HEK293T (cell line): ENCODE data around the gene RNF150.
"Not testable (repeated sequence)": the region's sequence is repeated elsewhere in the genome, so short reads cannot be mapped to it uniquely, and the experiment has no call there.

Experiments used
- CTCF ChIA-PET: fragments of 350-600 bp; formaldehyde crosslinking; extraction: SDS; loops from one replicate; lab custom pipeline; 2021; ENCODE audit warnings: antibody characterized with exemption, inconsistent platforms; lab: Yijun Ruan, JAX
- POLR2A ChIA-PET: fragments of 350-600 bp; formaldehyde crosslinking; extraction: SDS; loops from one replicate; lab custom pipeline; 2020; ENCODE audit warnings: antibody characterized with exemption, inconsistent platforms; lab: Yijun Ruan, JAX
- DNase-seq: peaks from one replicate; pipeline ENCODE4 v3.0.0; 2012; ENCODE audit warnings: mixed read lengths; ENCODE audit errors: extremely low spot score
- ARNT ChIP-seq: fragments of 450-650 bp; IDR thresholded peaks from 2 replicates; pipeline ENCODE4 v1.6.1; 2017; ENCODE audit warnings: mild to moderate bottlenecking
- BHLHE40 ChIP-seq: fragments of 450-650 bp; IDR thresholded peaks from 2 replicates; pipeline ENCODE4 v1.6.1; 2016; ENCODE audit warnings: mild to moderate bottlenecking, moderate library complexity, borderline replicate concordance
- CTBP1 ChIP-seq: fragments of 450-650 bp; IDR thresholded peaks from 2 replicates; pipeline ENCODE4 v1.6.1; 2016; ENCODE audit warnings: borderline replicate concordance
- ELF4 ChIP-seq: fragments of 450-650 bp; IDR thresholded peaks from 2 replicates; pipeline ENCODE4 v1.6.1; 2017; ENCODE audit warnings: antibody characterized with exemption
- FOXA1 ChIP-seq: fragments of 450-650 bp; IDR thresholded peaks from 2 replicates; pipeline ENCODE4 v1.6.1; 2016; ENCODE audit warnings: mild to moderate bottlenecking
- FOXK2 ChIP-seq: fragments of 450-650 bp; IDR thresholded peaks from 2 replicates; pipeline ENCODE4 v1.6.1; 2016; ENCODE audit warnings: mild to moderate bottlenecking
- FOXM1 ChIP-seq: fragments of 450-650 bp; IDR thresholded peaks from 2 replicates; pipeline ENCODE4 v1.6.1; 2017; ENCODE audit warnings: mild to moderate bottlenecking, borderline replicate concordance
- HDGF ChIP-seq: fragments of 450-650 bp; IDR thresholded peaks from 2 replicates; pipeline ENCODE4 v1.6.1; 2017; ENCODE audit warnings: antibody characterized with exemption, borderline replicate concordance
- L3MBTL2 ChIP-seq: fragments of 450-650 bp; conservative IDR thresholded peaks from 2 replicates; pipeline ENCODE4 v1.6.1; 2016; ENCODE audit warnings: mild to moderate bottlenecking
- LEF1 ChIP-seq: fragments of 450-650 bp; IDR thresholded peaks from 2 replicates; pipeline ENCODE4 v1.6.1; 2017; ENCODE audit warnings: mild to moderate bottlenecking, borderline replicate concordance
- NFRKB ChIP-seq: fragments of 450-650 bp; IDR thresholded peaks from 2 replicates; pipeline ENCODE4 v1.6.1; 2016; ENCODE audit warnings: mild to moderate bottlenecking, moderate library complexity
- SP1 ChIP-seq: fragments of 450-650 bp; IDR thresholded peaks from 2 replicates; pipeline ENCODE4 v1.6.1; 2017
- SUZ12 ChIP-seq: fragments of 450-650 bp; IDR thresholded peaks from 2 replicates; pipeline ENCODE4 v1.6.1; 2016; ENCODE audit warnings: mild to moderate bottlenecking
- TARDBP ChIP-seq: fragments of 450-650 bp; IDR thresholded peaks from 2 replicates; pipeline ENCODE4 v1.6.1; 2016
- ZNF384 ChIP-seq: fragments of 450-650 bp; IDR thresholded peaks from 2 replicates; pipeline ENCODE4 v1.6.1; 2016
- TF ChIP-seq, protein P1 (sequence below): fragments of 450-650 bp; IDR thresholded peaks from 2 replicates; pipeline ENCODE4 v1.6.1; 2016

Gene RNF150

DNA sequence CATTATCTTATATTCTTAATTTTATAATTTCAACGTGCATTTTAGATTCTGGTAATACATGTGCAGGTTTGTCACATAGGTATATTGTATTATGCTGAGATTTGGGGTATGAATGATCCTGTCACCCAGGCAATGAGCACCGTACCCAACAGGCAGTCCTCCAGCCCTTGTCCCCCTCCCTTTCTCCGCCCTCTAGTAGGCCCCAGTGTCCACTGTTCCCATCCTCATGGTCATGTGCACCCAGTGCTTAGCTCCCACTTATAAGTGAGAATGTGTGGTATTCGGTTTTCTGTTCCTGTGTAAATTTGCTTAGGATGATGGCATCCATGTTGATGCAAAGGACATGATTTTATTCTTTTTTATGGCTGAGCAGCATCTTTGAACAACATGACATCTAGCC, 70.6 kb downstream of the RNF150 start:
- POLR2A ChIA-PET = no interaction called here
- CTCF ChIA-PET = interaction anchor here (0.6 kb wide), 1 partner anchor 881 kb away, joined by 3 read pairs; no protein-coding TSS in a partner anchor

GRCh38 chr4:141058591-141059512, 74.4 kb downstream of the RNF150 start:
- ChIA-PET CTCF (no interaction called here), POLR2A (no interaction called here)
- no peak for TF ChIP-seq BHLHE40
- TF ChIP-seq FOXA1 = no peak
- TF ChIP-seq SP1 = no peak
- no peak for TF ChIP-seq SUZ12
- TF ChIP-seq ARNT = no peak
- TF ChIP-seq ZNF384 = no peak
- TF ChIP-seq, protein P1, sequence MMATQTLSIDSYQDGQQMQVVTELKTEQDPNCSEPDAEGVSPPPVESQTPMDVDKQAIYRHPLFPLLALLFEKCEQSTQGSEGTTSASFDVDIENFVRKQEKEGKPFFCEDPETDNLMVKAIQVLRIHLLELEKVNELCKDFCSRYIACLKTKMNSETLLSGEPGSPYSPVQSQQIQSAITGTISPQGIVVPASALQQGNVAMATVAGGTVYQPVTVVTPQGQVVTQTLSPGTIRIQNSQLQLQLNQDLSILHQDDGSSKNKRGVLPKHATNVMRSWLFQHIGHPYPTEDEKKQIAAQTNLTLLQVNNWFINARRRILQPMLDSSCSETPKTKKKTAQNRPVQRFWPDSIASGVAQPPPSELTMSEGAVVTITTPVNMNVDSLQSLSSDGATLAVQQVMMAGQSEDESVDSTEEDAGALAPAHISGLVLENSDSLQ = no peak
- TF ChIP-seq FOXM1 = no peak
- DNase-seq = no peak

More for the DNA sequence above, 70.6 kb downstream of the RNF150 start:
- DNase-seq = no peak
- no peak for TF ChIP-seq LEF1
- TF ChIP-seq ZNF384 = no peak
- no peak for TF ChIP-seq SUZ12
- no peak for TF ChIP-seq FOXK2
- TF ChIP-seq ARNT = no peak
- TF ChIP-seq L3MBTL2 = no peak
- no peak for TF ChIP-seq SP1
- TF ChIP-seq HDGF = no peak
- no peak for TF ChIP-seq NFRKB
- no peak for TF ChIP-seq ELF4
- TF ChIP-seq, protein P1 = no peak
- no peak for TF ChIP-seq TARDBP
- TF ChIP-seq FOXA1 = no peak
- TF ChIP-seq BHLHE40 = no peak
- TF ChIP-seq FOXM1 = no peak
- TF ChIP-seq CTBP1 = no peak

DNA sequence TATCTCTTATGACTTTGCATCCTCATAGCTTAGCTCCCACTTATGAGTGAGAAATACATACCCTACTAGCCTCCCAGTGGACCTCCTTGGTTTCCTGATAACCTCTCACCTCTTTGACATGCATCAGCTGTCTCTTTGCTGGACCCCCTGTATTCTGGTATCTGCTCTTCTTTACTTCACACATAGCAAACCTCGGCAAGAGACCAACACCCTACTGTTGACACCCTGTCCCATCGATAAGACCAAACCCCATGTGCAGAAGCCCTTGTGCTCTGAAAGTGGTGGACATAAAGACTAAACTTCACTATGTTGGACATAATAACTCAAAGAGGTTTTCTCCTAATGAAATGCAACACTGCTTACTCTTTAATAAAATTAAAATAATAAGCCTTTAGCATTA, 75.7 kb downstream of the RNF150 start:
- no peak for DNase-seq
- ChIA-PET POLR2A (no interaction called here), CTCF (interaction anchor here (0.8 kb wide), 1 partner anchor 196 kb away, joined by 3 read pairs; no protein-coding TSS in a partner anchor)
- TF ChIP-seq BHLHE40 = no peak
- TF ChIP-seq ARNT = no peak
- TF ChIP-seq FOXA1 = no peak
- TF ChIP-seq HDGF = no peak
- no peak for TF ChIP-seq SP1
- no peak for TF ChIP-seq TARDBP
- no peak for TF ChIP-seq NFRKB

GRCh38 chr4:141056473-141056872, 76.8 kb downstream of the RNF150 start:
- TF ChIP-seq ARNT (no peak), ZNF384 (no peak), FOXK2 (no peak), SP1 (no peak), L3MBTL2 (no peak), HDGF (no peak), ELF4 (no peak), NFRKB (no peak), SUZ12 (no peak), TARDBP (no peak), LEF1 (no peak), CTBP1 (no peak), FOXA1 (no peak), BHLHE40 (no peak), FOXM1 (no peak)
- TF ChIP-seq, protein P1 = no peak
- no peak for DNase-seq
- ChIA-PET CTCF (no interaction called here), POLR2A (no interaction called here)

DNA sequence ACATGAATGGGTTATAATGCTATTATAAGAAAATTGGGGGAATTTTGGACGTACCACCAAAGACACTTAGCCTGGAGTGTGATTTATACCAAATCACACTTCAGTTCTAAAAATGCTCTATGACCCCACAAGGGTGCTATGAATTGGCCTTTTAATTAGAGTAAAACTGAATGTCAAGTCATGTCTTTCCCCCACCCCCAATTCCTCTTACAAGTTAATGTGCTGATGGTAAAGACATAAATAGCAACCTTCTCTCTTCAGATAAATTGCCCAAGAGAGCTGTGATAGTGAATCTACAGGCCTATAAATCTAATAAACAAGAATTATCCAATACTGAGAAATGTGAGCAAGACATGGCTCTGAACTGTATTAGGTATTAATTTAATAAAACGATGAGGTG, 78.8 kb downstream of the RNF150 start:
- TF ChIP-seq CTBP1 (no peak), SP1 (no peak)
- POLR2A ChIA-PET = no interaction called here
- CTCF ChIA-PET = no interaction called here
- no peak for DNase-seq

GRCh38 chr4:141050999-141051398, 82.3 kb downstream of the RNF150 start:
- DNase-seq, POLR2A ChIA-PET: not testable (repeated sequence)

More at GRCh38 chr4:141050999-141051398, 82.3 kb downstream of the RNF150 start:
- CTCF ChIA-PET = not testable (repeated sequence)
